Immature natural killer cell (primary cell): ENCODE results near the gene AK4. TPM values are rescaled to one million over a fixed set of nuclear protein-coding genes. Genes with fewer than 3 reads are reported as not detected.
A peak's percentile ranks its signal among the peaks of the same experiment; 100 is the strongest.
"Not testable (repeated sequence)": the region's sequence is repeated elsewhere in the genome, so short reads cannot be mapped to it uniquely, and the experiment has no call there.

Experiments used
- DNase-seq, 3 donors: peaks; one replicate each; pipeline ENCODE4 v3.0.0; 2022; ENCODE audit warnings: mixed read lengths in 1 of 3
- H3K27ac Mint-ChIP-seq, 6 donors: one replicate each; pipeline ENCODE4 v1.8.0; 2020; ENCODE audit warnings: mixed read lengths in 6 of 6, mild to moderate bottlenecking in 5 of 6, inconsistent platforms in 4 of 6, moderate library complexity in 3 of 6
- H3K27me3 Mint-ChIP-seq, 3 donors: one replicate each; pipeline ENCODE4 v1.8.0; 2020 to 2021; ENCODE audit warnings: low read depth in 3 of 3, mild to moderate bottlenecking in 3 of 3, mixed read lengths in 3 of 3, moderate library complexity in 3 of 3, inconsistent platforms in 1 of 3
- H3K36me3 Mint-ChIP-seq, 3 donors: one replicate each; pipeline ENCODE4 v1.8.0; 2020; ENCODE audit warnings: mixed read lengths in 3 of 3, inconsistent platforms in 2 of 3, mild to moderate bottlenecking in 2 of 3
- H3K4me1 Mint-ChIP-seq, 2 donors: one replicate each; pipeline ENCODE4 v1.8.0; 2020; ENCODE audit warnings: inconsistent platforms in 2 of 2, mild to moderate bottlenecking in 2 of 2, mixed read lengths in 2 of 2, moderate library complexity in 1 of 2
- H3K4me3 Mint-ChIP-seq, 5 donors: one replicate each; pipeline ENCODE4 v1.8.0; 2020; ENCODE audit warnings: mild to moderate bottlenecking in 5 of 5, mixed read lengths in 5 of 5, inconsistent platforms in 3 of 5, moderate library complexity in 3 of 5
- H3K9me3 Mint-ChIP-seq, 6 donors: one replicate each; pipeline ENCODE4 v1.8.0; 2020; ENCODE audit warnings: mild to moderate bottlenecking in 6 of 6, mixed read lengths in 6 of 6, inconsistent platforms in 4 of 6, moderate library complexity in 3 of 6
- polyA plus RNA-seq, 3 donors: library from polyadenylated mRNA; unstranded; fragments of 300-500 nt; fragmentation: Illumina TruSeq; gene quantifications; one replicate each; pipeline ENCODE4 v1.2.3, GENCODE V29; 2021

AK4 gene
- polyA plus RNA-seq, 3 donors from 2014 or later = 0.41 TPM; not detected in 2

DNA sequence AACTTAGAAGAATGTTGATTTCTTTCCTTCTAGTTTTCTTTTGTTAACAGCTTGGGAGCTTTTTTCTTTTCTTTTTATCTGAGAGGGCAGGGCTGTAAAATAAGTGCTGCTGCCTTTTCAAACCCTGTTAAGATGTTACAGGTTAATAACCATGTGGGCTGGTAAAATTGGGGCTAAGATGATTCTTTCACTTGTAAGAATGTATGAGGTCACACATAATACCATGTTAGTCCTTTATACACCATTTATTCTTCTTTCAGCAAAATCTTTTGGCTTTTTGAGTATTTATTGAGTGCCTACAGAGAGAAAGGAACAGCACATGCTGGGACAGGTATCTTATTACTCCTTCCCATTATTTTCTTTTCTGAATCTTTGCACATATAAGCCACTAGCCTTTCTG lies 6.1 kb upstream of the AK4 start:
- H3K27me3 Mint-ChIP-seq = peaks cover 6 to 17% (median 12%) of the 10 kb centered on the region in 3 donors

DNA sequence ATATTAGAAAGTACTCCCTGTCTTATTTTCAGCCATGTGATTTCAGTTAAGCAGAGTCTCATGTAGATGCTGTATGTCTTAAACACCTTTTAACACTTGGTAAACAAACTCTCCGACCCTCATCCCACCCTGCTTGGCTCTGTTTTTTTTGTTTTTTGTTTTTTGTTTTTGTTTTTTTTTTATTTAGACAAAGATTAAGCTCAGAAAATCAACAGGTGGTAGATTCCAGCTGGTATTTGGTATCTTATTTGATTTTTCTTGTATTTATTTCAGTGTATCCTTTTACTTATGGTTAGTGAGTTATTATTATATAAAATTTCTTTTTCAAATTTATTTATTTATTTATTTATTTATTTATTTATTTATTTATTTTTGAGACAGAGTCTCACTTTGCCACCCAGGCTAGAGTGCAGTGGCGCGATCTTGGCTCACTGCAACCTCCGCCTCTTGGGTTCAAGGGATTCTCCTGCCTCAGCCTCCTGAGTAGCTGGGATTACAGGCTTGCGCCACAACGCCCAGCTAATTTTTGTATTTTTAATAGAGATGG lies 4.8 kb upstream of the AK4 start:
- H3K9me3 Mint-ChIP-seq, H3K4me1 Mint-ChIP-seq, DNase-seq, H3K36me3 Mint-ChIP-seq, H3K4me3 Mint-ChIP-seq, H3K27ac Mint-ChIP-seq: not testable (repeated sequence)
- peaks cover 9 to 14% (median 12%) of the 10 kb centered on the region in 3 donors for H3K27me3 Mint-ChIP-seq

More for the DNA sequence above, 6.1 kb upstream of the AK4 start:
- Mint-ChIP-seq H3K9me3 (no peaks in the 10 kb centered on the region), H3K36me3 (no peaks in the 10 kb centered on the region), H3K4me3 (no peak overlapping the region), H3K4me1 (peaks cover 4% of the 10 kb centered on the region in 2 donors), H3K27ac (no peak overlapping the region)
- no peak for DNase-seq

DNA sequence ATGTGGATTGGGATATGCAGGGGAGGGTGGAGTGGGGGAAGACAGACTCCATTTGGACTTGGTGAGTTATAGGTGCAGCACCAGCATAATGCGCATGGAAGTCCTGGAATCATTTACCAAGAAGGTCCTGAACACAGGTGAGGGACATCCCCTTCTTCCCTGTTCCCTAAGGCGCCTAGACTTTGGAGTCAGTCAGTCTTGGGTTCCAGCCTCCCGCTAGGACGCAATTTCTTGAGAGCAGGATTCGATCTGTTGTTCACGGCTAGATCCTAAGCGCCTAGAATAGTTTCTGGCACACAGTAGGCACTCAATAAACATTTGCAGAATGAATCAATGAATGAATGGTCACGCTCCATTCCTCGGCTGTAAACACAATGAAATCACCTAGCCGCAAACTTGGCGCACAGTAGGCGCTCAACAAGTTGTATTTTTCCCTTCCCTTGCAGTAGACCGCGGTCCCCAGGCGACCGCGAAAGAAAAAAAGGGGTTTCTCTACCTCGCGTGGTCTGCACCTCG lies 1.0 kb upstream of the AK4 start:
- Mint-ChIP-seq H3K27me3 (peaks cover 13 to 28% (median 20%) of the 10 kb centered on the region in 3 donors), H3K27ac (no peak overlapping the region), H3K9me3 (no peaks in the 10 kb centered on the region), H3K4me3 (peak overlapping the region; percentile 50 to 81 (median 76)), H3K4me1 (peaks cover 14 to 17% of the 10 kb centered on the region in 2 donors), H3K36me3 (no peaks in the 10 kb centered on the region)
- DNase-seq = no peak

DNA sequence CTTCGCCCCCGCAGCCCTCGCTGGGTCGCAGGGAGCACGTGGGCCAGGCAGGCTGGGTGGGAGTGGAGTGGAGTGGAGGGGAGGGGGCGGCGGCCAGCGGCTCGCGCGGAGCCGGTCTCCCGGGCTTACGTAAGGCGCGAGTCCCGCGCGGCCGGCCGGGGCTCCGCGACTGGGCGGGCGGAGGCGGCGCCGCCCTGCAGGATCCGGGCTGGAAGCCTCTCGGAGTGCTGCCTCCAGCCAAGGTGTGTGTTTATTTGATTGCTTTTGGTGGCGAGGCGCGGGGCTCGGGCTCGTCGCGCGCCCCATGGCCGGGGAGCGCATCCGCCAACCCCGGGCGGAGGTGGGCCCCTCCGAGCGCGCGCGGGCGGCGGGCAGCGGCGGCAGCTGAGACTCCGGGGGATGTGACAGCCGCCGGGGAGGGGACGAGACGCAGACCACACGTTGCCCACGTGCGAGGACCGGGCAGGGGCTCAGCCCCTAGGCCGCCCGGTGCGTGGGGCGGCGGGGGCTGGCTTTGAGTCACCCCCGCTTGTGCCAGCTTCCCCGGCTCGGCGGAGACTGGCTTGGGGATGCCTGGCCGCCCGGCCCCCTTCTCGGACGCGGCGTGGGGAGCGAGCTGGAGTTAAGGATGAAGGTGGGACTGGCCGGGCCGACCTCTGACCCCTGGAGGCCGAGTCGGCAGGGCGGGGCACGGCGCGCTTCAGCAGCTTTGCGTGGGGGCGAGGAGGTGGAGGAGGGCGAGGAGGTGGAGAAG lies 402 bp upstream of the AK4 start:
- peak overlapping the region; percentile 50 to 81 (median 78) for H3K4me3 Mint-ChIP-seq
- H3K27ac Mint-ChIP-seq = no peak overlapping the region
- peaks cover 14 to 17% of the 10 kb centered on the region in 2 donors for H3K4me1 Mint-ChIP-seq
- H3K27me3 Mint-ChIP-seq = peaks cover 13 to 28% (median 20%) of the 10 kb centered on the region in 3 donors
- H3K9me3 Mint-ChIP-seq = no peaks in the 10 kb centered on the region
- peak in 2 of 3 donors; percentile 8 to 13 for DNase-seq
- H3K36me3 Mint-ChIP-seq = no peaks in the 10 kb centered on the region

DNA sequence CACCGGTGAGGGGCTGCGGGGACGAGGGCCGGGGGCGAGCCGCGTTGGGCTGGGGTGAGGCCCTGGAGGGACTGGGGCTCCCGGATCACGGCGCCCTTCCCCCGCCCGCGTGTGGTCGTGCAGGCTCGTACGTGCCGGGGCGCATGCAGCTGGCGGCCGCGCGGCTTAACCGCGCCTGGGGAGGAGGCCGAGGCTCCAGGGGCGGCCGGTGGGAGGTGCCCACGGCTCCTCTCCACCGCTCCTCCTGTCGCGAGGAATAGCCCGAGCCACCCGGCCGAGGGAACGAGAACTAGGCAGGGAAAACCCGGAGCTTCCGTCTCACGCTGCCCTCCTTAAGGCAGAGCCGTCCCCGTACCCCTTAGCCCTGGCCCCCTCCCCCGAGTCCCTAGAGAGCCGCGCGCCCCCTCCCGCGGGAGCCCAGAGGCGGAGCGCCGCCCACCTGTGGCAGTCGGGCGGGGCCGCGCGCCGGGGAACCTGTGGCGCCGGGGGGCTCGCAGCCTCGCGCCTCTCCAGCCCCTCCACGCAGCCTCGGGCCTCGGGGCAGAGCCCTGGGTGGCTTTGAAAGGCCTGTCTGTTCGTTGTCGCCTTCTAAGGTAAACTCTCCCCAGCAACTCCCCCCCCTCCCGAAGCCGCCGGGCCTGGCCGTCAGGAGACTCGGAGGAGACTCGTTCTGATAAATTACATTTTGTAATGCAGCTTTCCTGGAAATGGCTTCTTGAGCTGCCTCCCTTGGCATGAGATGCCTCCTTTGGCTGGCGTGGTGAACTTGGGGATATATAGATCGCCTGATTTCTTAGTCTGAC lies 746 bp downstream of the AK4 start:
- H3K27me3 Mint-ChIP-seq = peaks cover 13 to 28% (median 20%) of the 10 kb centered on the region in 3 donors
- H3K27ac Mint-ChIP-seq = no peak overlapping the region
- no peaks in the 10 kb centered on the region for H3K9me3 Mint-ChIP-seq
- H3K4me3 Mint-ChIP-seq = peak overlapping the region; percentile 69 to 79 (median 78)
- H3K4me1 Mint-ChIP-seq = peaks cover 14 to 17% of the 10 kb centered on the region in 2 donors
- no peaks in the 10 kb centered on the region for H3K36me3 Mint-ChIP-seq
- DNase-seq = peak in 1 of 3 donors; percentile 6

DNA sequence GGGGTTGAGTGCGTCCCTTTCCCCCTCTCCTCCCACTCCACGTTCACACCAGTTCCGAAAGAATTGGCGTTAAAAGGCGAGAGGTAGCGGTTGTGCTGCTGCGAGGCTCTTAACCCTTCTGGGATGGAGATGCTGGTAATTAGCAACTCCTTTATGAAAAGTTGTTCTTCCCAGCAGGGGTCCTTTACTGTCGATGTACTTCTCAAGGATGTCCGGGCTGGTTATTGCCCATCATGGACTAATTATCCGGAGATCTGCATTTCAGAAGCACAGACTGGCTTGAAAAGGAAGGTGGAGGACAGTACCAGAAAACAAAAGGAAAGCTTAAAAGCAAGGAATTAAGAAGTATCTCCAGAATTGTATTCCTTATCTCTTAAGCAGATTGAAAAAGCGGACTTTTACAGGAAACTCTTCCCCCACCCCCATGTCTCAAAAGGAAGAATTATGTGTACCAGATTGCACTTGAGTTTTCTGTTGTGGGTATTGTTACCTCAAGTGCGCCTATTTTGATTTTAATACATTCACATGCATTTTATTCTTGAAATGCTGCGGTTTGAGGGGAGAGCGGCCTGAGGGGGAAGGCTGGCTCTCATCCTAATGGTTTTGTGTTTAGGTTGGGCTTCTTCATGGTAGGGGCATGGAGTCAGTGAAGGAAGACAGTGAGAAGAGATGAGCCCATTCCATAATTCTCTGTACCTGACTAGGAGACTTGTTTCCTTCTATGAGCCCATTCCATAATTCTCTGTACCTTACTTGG lies 1.5 kb downstream of the AK4 start:
- Mint-ChIP-seq H3K27me3 (peaks cover 13 to 29% (median 20%) of the 10 kb centered on the region in 3 donors), H3K4me3 (peak overlapping the region; percentile 69 to 79 (median 78)), H3K9me3 (no peaks in the 10 kb centered on the region), H3K27ac (no peak overlapping the region), H3K4me1 (peaks cover 14 to 17% of the 10 kb centered on the region in 2 donors), H3K36me3 (no peaks in the 10 kb centered on the region)
- no peak for DNase-seq

DNA sequence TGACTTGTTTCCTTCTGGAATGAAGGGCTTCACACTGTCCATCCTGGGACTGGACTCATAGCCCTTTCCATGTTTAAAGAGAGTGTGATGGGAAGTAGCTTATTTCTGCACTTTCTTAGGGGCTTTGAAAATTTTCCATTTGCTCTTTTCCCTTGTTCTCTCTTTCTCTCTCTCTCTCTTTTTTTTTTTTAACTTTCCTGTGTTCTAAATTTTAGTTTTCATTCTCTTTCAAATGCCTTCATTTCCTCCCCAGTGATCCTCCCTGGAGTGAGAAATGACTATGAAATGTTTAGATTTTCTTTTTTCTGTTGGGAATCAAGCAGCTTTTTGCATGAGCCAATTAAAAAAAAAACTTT lies 2.1 kb downstream of the AK4 start:
- H3K27ac Mint-ChIP-seq = no peak overlapping the region
- no peaks in the 10 kb centered on the region for H3K36me3 Mint-ChIP-seq
- no peak for DNase-seq
- peaks cover 14 to 17% of the 10 kb centered on the region in 2 donors for H3K4me1 Mint-ChIP-seq
- peaks cover 13 to 27% (median 16%) of the 10 kb centered on the region in 3 donors for H3K27me3 Mint-ChIP-seq
- H3K9me3 Mint-ChIP-seq = no peaks in the 10 kb centered on the region
- H3K4me3 Mint-ChIP-seq = peak overlapping the region in 4 of 5 donors; percentile 19 to 79 (median 73)

DNA sequence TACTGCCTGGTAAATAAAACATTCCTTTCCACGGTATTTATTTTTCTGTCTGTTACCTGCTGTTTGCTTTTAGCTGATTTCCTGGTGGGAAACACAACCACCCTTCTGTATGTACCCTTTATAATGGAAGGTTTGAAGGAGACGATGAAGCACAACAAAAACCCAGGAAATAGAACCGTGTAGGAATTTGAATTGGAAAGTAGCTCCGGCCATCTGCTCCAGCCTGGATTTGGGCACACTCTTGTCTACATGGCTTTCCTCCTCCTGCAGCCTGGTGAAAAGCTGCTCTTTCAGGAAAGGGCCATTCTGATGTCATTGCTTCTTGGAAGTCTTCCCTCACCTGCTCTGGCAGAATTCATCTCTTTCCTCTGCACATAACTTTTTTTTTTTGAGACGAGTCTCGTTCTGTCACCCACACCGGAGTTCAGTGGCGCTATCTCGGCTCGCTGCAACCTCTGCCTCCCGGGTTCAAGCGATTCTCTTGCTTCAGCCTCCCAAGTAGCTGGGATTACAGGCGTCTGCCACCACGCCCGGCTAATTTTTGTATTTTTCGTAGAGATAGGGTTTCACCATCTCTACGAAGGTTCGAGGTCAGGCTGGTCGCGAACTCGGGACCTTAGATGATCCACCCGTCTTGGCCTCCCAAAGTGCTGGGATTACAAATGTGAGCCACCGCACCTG lies 2.7 kb downstream of the AK4 start:
- no peaks in the 10 kb centered on the region for H3K9me3 Mint-ChIP-seq
- DNase-seq = no peak
- H3K4me3 Mint-ChIP-seq = peak overlapping the region in 1 of 5 donors; percentile 7
- peaks cover 14 to 17% of the 10 kb centered on the region in 2 donors for H3K4me1 Mint-ChIP-seq
- no peaks in the 10 kb centered on the region for H3K36me3 Mint-ChIP-seq
- peaks cover 13 to 22% (median 13%) of the 10 kb centered on the region in 3 donors for H3K27me3 Mint-ChIP-seq
- H3K27ac Mint-ChIP-seq = no peak overlapping the region

DNA sequence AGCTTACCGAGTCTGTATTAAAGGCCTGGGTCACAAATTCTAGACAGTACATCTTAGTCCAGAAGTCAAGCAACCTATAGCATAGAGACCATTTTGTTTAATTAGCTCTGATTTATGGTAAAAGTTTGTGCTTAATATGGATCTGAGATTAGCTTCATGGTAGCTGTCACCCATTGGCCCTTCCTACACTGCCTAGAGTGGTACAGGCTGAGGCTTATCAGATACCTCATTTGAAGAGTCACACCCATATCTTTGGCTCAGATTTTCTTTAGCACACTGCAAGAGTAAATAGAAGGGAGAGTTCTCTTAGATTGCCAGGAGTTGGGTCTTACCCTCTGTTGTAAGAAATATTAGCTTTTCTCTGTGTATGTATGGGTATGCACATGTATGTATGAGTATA lies 3.6 kb downstream of the AK4 start:
- Mint-ChIP-seq H3K36me3 (no peaks in the 10 kb centered on the region), H3K27ac (no peak overlapping the region), H3K4me1 (peaks cover 12 to 17% of the 10 kb centered on the region in 2 donors), H3K27me3 (peaks cover 10 to 22% (median 13%) of the 10 kb centered on the region in 3 donors), H3K4me3 (no peak overlapping the region), H3K9me3 (no peaks in the 10 kb centered on the region)
- no peak for DNase-seq

DNA sequence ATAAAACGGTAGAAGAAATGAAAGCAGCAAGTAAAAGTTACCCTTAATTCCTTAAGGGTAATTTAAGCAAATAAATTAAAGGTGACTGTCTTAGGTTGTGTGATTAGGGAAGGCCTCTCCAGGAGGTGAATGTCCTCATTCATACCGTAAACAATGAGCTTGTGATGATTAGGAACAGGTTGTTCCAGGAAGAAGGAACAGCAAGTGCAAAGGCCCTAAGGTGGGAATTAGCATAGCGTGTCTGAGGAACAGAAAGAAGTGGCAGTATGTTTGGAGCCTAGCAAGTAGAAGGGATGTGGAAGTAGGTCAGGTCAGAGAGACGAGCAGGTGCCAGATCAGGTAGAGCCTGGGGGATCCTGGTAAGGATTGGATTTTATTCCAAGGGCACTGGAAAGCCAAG lies 5.6 kb downstream of the AK4 start:
- no peaks in the 10 kb centered on the region for H3K9me3 Mint-ChIP-seq
- H3K27ac Mint-ChIP-seq = no peak overlapping the region
- peaks cover 5 to 10% of the 10 kb centered on the region in 2 donors for H3K4me1 Mint-ChIP-seq
- no peak overlapping the region for H3K4me3 Mint-ChIP-seq
- peaks cover 3 to 22% (median 12%) of the 10 kb centered on the region in 3 donors for H3K27me3 Mint-ChIP-seq
- no peaks in the 10 kb centered on the region for H3K36me3 Mint-ChIP-seq
- no peak for DNase-seq

DNA sequence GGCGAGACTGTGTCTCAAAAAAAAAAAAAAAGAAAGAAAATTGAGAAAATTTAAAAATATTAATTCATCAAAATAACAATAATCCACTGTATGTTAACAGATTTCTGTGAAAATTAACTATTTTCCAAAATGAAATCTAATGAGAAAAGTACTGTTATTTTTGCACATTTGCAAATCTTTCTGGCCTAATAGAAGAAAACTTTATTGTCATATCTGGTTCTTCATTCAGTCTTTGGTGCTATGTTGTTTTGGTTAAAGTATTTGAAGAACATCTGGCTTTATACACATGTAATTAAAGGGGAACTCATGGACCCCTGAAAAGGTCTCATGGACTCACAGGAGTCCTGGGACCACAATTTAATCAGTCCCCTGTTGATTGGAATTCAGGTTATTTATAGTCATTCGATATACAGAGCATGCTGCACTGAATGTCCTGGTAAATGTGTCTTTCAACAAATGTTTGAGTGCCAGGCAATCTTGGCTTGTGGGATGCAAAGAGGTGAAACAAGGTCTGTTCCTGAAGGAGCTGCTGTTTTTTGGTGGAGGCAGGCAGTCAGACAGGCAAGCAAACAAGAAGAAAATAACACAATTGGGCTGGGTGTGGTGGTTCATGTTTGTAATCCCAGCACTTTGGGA lies 9.0 kb downstream of the AK4 start:
- no peak overlapping the region for H3K4me3 Mint-ChIP-seq
- no peaks in the 10 kb centered on the region for H3K9me3 Mint-ChIP-seq
- peaks cover 0 to 14% (median 8%) of the 10 kb centered on the region in 3 donors for H3K27me3 Mint-ChIP-seq
- H3K36me3 Mint-ChIP-seq = no peaks in the 10 kb centered on the region
- H3K27ac Mint-ChIP-seq = no peak overlapping the region
- DNase-seq = no peak
- no peaks in the 10 kb centered on the region for H3K4me1 Mint-ChIP-seq

DNA sequence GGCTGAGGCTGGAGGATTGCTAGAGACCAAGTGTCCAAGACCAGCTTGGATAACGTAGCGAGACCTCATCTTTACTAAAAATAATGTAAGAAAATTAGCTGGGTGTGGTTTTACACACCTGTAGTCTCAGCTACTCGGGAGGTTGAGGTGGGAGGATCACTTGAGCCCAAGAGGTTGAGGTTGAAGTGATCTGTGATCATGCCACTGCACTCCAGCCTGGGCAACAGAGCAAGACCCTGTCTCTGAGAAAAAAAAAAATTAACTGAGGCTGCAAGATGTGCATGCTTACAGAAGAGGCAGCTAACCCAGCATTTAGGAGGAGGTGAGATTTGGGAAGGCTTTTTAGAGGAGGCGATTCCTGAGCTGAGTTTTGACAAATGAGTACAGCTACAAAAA lies 9.5 kb downstream of the AK4 start:
- no peak overlapping the region for H3K27ac Mint-ChIP-seq
- no peaks in the 10 kb centered on the region for H3K9me3 Mint-ChIP-seq
- no peaks in the 10 kb centered on the region for H3K36me3 Mint-ChIP-seq
- H3K4me1 Mint-ChIP-seq = no peaks in the 10 kb centered on the region
- no peak for DNase-seq
- no peak overlapping the region for H3K4me3 Mint-ChIP-seq
- peaks cover 0 to 15% (median 10%) of the 10 kb centered on the region in 3 donors for H3K27me3 Mint-ChIP-seq
